ENCODE data around the gene NCKAP5. TPM values are rescaled to one million over a fixed set of nuclear protein-coding genes. Genes with fewer than 3 reads are reported as not detected.

Gene NCKAP5
- total RNA-seq, 4 donors from 2014 or later = 0.37 to 1.3 (median 0.83) TPM

DNA sequence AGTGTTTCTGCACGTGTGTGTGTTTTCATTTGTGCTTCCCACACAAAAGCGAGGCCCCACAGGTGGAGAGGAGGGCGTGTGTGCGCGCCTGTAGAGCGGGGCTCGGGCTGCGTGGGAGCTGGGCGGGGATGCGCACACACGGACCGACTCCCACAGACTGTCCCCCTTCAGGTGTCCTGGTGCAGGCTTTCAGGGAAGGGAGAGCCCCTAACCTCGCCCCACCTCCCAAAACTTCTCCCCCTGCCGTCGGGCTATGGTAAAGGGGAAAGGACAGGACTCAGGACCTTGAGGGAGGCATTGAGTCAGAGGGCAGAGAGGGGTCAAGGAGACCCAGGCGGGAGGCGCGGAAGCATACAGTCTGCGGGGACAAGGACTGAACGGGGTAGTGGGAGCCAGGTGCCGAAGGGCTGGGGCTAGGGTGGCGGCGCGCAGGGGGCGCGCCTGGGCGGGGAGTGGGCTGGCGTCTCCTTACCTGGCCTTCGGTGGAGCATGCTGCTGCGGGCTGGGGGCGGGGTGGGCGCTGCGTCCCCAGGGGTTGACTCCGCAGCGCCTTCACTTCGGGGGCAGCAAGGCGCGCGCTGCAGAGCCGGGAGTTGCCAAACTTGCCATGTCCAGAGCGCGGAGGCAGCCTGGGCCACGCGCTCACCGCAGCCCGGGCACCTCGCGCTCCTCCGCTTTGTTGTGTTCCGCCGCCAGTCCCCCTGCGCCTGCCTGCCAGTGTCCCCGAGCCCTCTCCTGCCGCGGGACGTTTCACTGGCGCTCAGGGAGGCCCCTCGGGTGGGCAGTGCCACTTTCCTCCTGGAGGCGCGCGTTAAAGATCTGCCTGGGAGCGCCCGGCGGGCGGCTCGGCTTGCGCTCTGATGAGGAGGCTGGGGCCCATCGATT, 302.0 kb downstream of the NCKAP5 start:
- TF ChIP-seq, protein P1, sequence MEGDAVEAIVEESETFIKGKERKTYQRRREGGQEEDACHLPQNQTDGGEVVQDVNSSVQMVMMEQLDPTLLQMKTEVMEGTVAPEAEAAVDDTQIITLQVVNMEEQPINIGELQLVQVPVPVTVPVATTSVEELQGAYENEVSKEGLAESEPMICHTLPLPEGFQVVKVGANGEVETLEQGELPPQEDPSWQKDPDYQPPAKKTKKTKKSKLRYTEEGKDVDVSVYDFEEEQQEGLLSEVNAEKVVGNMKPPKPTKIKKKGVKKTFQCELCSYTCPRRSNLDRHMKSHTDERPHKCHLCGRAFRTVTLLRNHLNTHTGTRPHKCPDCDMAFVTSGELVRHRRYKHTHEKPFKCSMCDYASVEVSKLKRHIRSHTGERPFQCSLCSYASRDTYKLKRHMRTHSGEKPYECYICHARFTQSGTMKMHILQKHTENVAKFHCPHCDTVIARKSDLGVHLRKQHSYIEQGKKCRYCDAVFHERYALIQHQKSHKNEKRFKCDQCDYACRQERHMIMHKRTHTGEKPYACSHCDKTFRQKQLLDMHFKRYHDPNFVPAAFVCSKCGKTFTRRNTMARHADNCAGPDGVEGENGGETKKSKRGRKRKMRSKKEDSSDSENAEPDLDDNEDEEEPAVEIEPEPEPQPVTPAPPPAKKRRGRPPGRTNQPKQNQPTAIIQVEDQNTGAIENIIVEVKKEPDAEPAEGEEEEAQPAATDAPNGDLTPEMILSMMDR (IDR thresholded peaks at IDR 0.05) = no peak
- no peak for DNase-seq (ENCODE audit: low spot score)
- ATAC-seq (ENCODE audit: low FRiP score) = no peak

DNA sequence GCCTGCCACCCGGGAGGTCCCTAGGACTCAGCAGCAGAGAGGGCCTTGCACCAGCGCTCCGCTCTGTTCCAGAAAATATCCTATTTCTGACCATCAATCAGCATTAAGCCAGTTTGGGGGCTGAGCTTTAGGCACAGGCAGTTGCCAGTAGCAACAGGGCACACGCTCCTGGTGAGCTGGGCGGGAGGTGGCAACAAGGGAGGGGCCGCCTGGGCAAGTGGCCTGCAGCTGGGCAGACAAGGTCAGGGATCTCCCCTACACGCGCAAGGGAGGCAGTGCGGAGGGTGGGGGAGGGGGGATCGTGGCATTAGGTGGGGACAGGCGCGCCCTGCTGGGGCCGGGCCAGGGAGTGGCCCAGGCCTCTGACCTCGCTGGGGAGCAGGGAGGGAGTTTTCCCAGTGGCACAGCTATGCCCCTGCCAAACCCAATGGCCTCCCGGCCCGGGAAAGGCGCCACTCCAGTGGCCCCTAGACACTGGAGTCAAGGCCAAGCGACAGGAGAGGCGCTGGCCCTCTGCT, 302.8 kb downstream of the NCKAP5 start:
- DNase-seq (ENCODE audit: low spot score) = no peak
- TF ChIP-seq, protein P1 (IDR thresholded peaks at IDR 0.05) = no peak
- no peak for ATAC-seq (ENCODE audit: low FRiP score)

DNA sequence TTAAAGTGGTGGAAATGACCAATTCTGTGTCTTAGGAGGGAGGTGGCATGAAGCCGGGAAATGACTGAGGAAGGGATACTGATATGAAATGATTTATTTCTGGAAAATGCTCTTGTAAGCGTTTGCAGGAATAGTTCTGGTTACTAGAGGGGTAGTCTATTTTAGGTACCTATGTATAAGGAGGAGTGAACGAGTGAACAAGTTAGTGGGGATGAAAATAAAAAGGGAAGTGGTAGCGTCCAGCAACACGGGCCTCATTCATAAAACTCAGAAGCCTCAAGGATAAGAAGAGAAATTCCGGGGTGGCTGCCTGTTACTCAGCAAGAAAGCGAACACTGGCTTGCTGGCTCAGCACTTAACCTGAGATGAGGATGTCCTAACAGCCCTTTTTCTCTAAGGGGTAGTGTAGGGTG, 303.3 kb downstream of the NCKAP5 start:
- ATAC-seq (ENCODE audit: low FRiP score) = no peak
- TF ChIP-seq, protein P1 (IDR thresholded peaks at IDR 0.05) = no peak

DNA sequence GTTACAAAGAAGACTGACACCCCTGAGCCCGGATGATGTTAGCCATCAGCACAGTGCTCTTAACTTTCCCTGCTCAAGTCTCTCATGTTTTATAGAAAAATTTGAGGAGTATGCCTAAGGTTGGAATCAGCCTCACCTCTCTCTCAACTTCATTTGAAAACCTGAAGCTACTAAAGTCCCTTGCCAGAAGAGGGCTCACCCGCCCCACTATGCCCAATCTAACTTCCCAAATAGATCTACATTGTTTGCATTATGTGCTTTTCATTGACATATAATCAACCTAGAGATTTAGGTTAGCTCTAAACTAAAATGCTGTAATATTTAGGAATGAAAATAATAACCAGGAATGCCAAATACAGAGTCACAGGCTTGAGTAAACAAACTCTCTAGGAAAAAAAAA, 305.4 kb downstream of the NCKAP5 start:
- TF ChIP-seq, protein P1 (IDR thresholded peaks at IDR 0.05) = no peak
- ATAC-seq (ENCODE audit: low FRiP score) (no peak), DNase-seq (ENCODE audit: low spot score) (no peak)

More for the DNA sequence above, 303.3 kb downstream of the NCKAP5 start:
- DNase-seq (ENCODE audit: low spot score) = no peak

DNA sequence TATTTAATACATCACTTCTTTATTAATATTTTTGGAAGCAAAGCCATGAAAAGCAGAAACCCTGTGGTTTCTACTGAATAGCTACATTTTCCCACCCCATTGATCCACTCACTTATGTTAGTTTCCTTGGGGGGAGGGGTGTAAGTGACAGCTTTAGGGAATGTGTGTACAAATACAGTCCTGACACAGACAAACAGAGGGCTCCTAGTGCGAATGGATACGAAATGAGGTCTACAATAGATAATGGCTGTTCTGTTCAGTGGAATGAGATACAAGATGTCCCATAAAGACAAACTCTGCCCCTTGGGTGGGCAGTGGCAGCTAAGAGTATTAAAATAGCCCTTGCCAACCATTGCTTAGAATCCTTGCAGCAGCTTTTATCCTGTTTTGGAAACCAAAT, 312.9 kb downstream of the NCKAP5 start:
- ATAC-seq (ENCODE audit: low FRiP score) = no peak
- TF ChIP-seq, protein P1 (IDR thresholded peaks at IDR 0.05) = no peak

DNA sequence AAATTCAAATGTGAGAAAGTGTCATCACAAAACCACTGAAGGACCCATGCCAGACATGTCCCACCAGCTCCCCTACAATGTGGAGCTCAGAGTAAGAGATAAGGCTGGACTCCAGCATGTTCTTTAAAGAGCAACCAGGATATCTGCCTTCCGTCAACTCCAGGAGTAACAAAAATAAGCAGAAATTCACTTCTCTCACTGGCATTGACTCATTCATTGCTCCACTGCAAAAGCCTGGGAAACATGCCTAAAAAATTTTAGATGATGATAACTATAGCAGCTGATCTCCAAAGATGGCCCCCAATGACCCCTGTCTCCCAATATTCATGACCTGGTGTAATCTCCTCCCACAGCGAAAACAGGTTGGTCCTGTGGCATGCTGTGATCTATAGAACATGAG, 314.5 kb downstream of the NCKAP5 start:
- TF ChIP-seq, protein P1 (IDR thresholded peaks at IDR 0.05) = no peak
- DNase-seq (ENCODE audit: low spot score) (no peak), ATAC-seq (ENCODE audit: low FRiP score) (no peak)

More for the DNA sequence above, 312.9 kb downstream of the NCKAP5 start:
- no peak for DNase-seq (ENCODE audit: low spot score)
